HEK293T (cell line): ENCODE data around the gene SEMA3D.

Experiments used
- ARNT ChIP-seq: fragments of 450-650 bp; IDR thresholded peaks from 2 replicates; pipeline ENCODE4 v1.6.1; 2017; ENCODE audit warnings: mild to moderate bottlenecking
- BHLHE40 ChIP-seq: fragments of 450-650 bp; IDR thresholded peaks from 2 replicates; pipeline ENCODE4 v1.6.1; 2016; ENCODE audit warnings: mild to moderate bottlenecking, moderate library complexity, borderline replicate concordance
- CTBP1 ChIP-seq: fragments of 450-650 bp; IDR thresholded peaks from 2 replicates; pipeline ENCODE4 v1.6.1; 2016; ENCODE audit warnings: borderline replicate concordance
- ELF4 ChIP-seq: fragments of 450-650 bp; IDR thresholded peaks from 2 replicates; pipeline ENCODE4 v1.6.1; 2017; ENCODE audit warnings: antibody characterized with exemption
- FOXA1 ChIP-seq: fragments of 450-650 bp; IDR thresholded peaks from 2 replicates; pipeline ENCODE4 v1.6.1; 2016; ENCODE audit warnings: mild to moderate bottlenecking
- HDGF ChIP-seq: fragments of 450-650 bp; IDR thresholded peaks from 2 replicates; pipeline ENCODE4 v1.6.1; 2017; ENCODE audit warnings: antibody characterized with exemption, borderline replicate concordance
- L3MBTL2 ChIP-seq: fragments of 450-650 bp; conservative IDR thresholded peaks from 2 replicates; pipeline ENCODE4 v1.6.1; 2016; ENCODE audit warnings: mild to moderate bottlenecking
- SP1 ChIP-seq: fragments of 450-650 bp; IDR thresholded peaks from 2 replicates; pipeline ENCODE4 v1.6.1; 2017
- SUZ12 ChIP-seq: fragments of 450-650 bp; IDR thresholded peaks from 2 replicates; pipeline ENCODE4 v1.6.1; 2016; ENCODE audit warnings: mild to moderate bottlenecking
- TARDBP ChIP-seq: fragments of 450-650 bp; IDR thresholded peaks from 2 replicates; pipeline ENCODE4 v1.6.1; 2016
- ZNF384 ChIP-seq: fragments of 450-650 bp; IDR thresholded peaks from 2 replicates; pipeline ENCODE4 v1.6.1; 2016

GRCh38 chr7:85183296-85183695 is 3.6 kb downstream of the SEMA3D start:
- TF ChIP-seq L3MBTL2 = no peak
- TF ChIP-seq ELF4 = no peak
- no peak for TF ChIP-seq SUZ12
- TF ChIP-seq ARNT = no peak
- no peak for TF ChIP-seq BHLHE40
- no peak for TF ChIP-seq SP1
- no peak for TF ChIP-seq TARDBP
- TF ChIP-seq FOXA1 = no peak
- no peak for TF ChIP-seq CTBP1
- TF ChIP-seq ZNF384 = no peak
- no peak for TF ChIP-seq HDGF
